Bronchial epithelial cell (primary cell): Measurements from ENCODE around the gene BICDL1. TPM values are rescaled to one million over a fixed set of nuclear protein-coding genes. Genes with fewer than 3 reads are reported as not detected.

Experiments used
- DNase-seq: peaks from one replicate; pipeline ENCODE4 v3.0.0-alpha.2; 2010; ENCODE audit warnings: low read depth
- FAIRE-seq: peaks from 2 replicates; lab custom pipeline; 2011; peaks lifted over from hg19 to GRCh38; lab: Jason Lieb, UNC
- H3K27me3 ChIP-seq: 2 replicates; pipeline ENCODE4 v1.5.1; 2011; ENCODE audit warnings: low read length; ENCODE audit not compliant: control insufficient read depth, insufficient read depth
- H3K36me3 ChIP-seq: 2 replicates; pipeline ENCODE4 v1.5.1; 2011; ENCODE audit warnings: low read length; ENCODE audit not compliant: control insufficient read depth, insufficient read depth
- H3K4me3 ChIP-seq: 2 replicates; pipeline ENCODE4 v1.5.1; 2011; ENCODE audit warnings: mild to moderate bottlenecking, low read depth, low read length, control low read depth
- CTCF ChIP-seq: IDR thresholded peaks from 2 replicates; pipeline ENCODE4 v1.5.1; 2011; ENCODE audit warnings: mild to moderate bottlenecking, moderate library complexity, low read length, control low read depth, inconsistent platforms; ENCODE audit not compliant: insufficient read depth, severe bottlenecking
- total RNA-seq: library from RNA; depleted of rRNA; stranded (reverse); fragments of >200 nt; gene quantifications from 2 replicates; pipeline ENCODE4 v1.2.1, GENCODE V29; 2014

The BICDL1 gene
- total RNA-seq, 1 donor from 2014 or later: 10.8 TPM

- H3K4me3 ChIP-seq: no peak overlapping the region
- TF ChIP-seq CTCF: no peak
- no peaks in the 10 kb centered on the region for H3K27me3 ChIP-seq
- FAIRE-seq (no peak), DNase-seq (no peak)
- H3K36me3 ChIP-seq: no peaks in the 10 kb centered on the region
Observed at GRCh38 chr12:119949594-119949993, 39.4 kb upstream of the BICDL1 start.

DNA sequence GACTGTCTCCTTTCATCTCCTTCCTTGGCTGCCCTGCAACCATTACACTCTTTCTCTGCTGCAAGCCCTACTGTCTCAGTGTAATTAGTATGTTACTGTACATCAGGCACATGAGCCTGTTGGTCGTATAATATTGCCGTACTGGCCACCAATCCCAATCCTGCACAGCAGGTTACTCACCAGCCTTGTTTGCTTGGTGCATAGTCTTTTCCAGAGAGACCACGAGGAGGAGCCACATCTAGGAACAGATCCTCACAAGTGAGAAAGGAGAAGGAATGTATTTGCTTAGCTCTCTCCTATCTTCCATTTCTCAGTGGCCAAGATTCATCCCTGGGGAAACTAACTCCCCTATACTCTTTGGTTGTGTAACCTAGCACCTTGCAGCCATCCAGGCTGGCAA lies 33.0 kb upstream of the BICDL1 start:
- no peak overlapping the region for H3K4me3 ChIP-seq
- no peaks in the 10 kb centered on the region for H3K27me3 ChIP-seq
- no peak for TF ChIP-seq CTCF
- H3K36me3 ChIP-seq: no peaks in the 10 kb centered on the region
- DNase-seq: no peak
- no peak for FAIRE-seq

DNA sequence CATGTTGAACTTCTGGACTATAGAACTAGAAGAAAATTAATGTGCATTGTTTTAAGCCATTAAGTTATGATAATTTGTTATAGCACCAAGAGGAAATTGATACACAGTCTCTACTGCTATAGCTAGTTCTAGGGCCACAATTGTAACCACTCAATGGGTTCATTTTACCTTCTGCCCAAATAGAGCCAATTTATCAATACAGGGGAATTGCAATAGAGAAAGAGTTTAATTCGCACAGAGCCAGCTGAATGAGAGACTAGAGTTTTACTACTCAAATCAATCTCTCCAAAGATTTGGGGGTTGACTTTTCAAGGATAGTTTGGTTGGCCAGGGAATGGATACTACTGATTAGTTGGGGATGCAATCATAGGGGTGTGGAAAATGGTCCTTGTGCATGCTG lies 31.9 kb upstream of the BICDL1 start:
- Histone ChIP-seq H3K4me3 (no peak overlapping the region), H3K27me3 (no peaks in the 10 kb centered on the region), H3K36me3 (no peaks in the 10 kb centered on the region)
- TF ChIP-seq CTCF: no peak
- DNase-seq: no peak
- no peak for FAIRE-seq

GRCh38 chr12:119959435-119959834 lies 29.6 kb upstream of the BICDL1 start:
- H3K27me3 ChIP-seq: no peaks in the 10 kb centered on the region
- no peaks in the 10 kb centered on the region for H3K36me3 ChIP-seq
- TF ChIP-seq CTCF: no peak
- no peak for FAIRE-seq
- no peak overlapping the region for H3K4me3 ChIP-seq
- DNase-seq: no peak

DNA sequence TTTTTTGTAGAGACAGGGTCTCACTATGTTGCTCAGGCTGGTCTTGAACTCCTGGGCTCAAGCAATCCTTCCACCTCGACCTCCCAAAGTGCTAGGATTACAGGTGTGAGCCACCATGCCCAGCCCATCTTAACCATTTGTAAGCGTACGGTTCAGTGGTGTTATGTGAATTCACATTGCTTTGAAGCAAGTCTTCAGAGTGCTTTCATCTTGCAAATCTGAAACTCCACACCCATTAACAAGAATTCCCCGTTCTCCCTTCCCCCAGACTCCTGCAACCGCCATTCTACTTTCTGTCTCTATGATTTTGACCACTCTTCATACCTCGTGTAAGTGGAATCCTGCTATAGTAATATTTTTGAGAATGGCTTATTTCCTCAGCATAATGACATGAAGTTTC lies 24.9 kb upstream of the BICDL1 start:
- FAIRE-seq (no peak), DNase-seq (no peak)
- H3K4me3 ChIP-seq: no peak overlapping the region
- no peaks in the 10 kb centered on the region for H3K27me3 ChIP-seq
- no peak for TF ChIP-seq CTCF
- no peaks in the 10 kb centered on the region for H3K36me3 ChIP-seq

- FAIRE-seq (no peak), DNase-seq (no peak)
- Histone ChIP-seq H3K27me3 (no peaks in the 10 kb centered on the region), H3K4me3 (no peak overlapping the region), H3K36me3 (no peaks in the 10 kb centered on the region)
- no peak for TF ChIP-seq CTCF
Observed at GRCh38 chr12:119964929-119965328, 24.1 kb upstream of the BICDL1 start.
